Spleen (tissue), 11 donors: Measurements from ENCODE around the gene OR1S1. TPM values are rescaled to one million over a fixed set of nuclear protein-coding genes. Genes with fewer than 3 reads are reported as not detected.

Source experiments
- DNase-seq: peaks from one replicate; pipeline ENCODE4 v3.0.0-alpha.2; 2020
- H3K27ac ChIP-seq, 8 donors: fragments of 200-600 bp; sonication (generic) in 7 of 8; 1 replicate in 4 of 8; 2 replicates in 4 of 8; pipeline versions ENCODE4 v1.5.0 to v1.8.0; 2016 to 2021; ENCODE audit warnings: inconsistent platforms in 4 of 8, mild to moderate bottlenecking in 4 of 8, moderate library complexity in 1 of 8
- H3K27me3 ChIP-seq, 7 donors: fragments of 200-600 bp; sonication (generic) in 6 of 7; replicated peaks in 1 of 7; 1 replicate in 4 of 7; 2 replicates in 3 of 7; pipeline versions ENCODE4 v1.5.0 to v1.8.0; 2016 to 2021; ENCODE audit warnings: inconsistent platforms in 3 of 7, mild to moderate bottlenecking in 1 of 7
- H3K36me3 ChIP-seq, 6 donors: fragments of 200-600 bp; sonication (generic) in 5 of 6; 1 replicate in 4 of 6; 2 replicates in 2 of 6; pipeline versions ENCODE4 v1.5.0 to v1.8.0; 2016 to 2021; ENCODE audit warnings: inconsistent platforms in 2 of 6
- H3K4me1 ChIP-seq, 6 donors: fragments of 200-600 bp; sonication (generic) in 5 of 6; 1 replicate in 3 of 6; 2 replicates in 3 of 6; pipeline versions ENCODE4 v1.5.0 to v1.8.0; 2016 to 2021; ENCODE audit warnings: inconsistent platforms in 3 of 6
- H3K4me3 ChIP-seq, 8 donors: fragments of 200-600 bp; sonication (generic) in 7 of 8; 1 replicate in 4 of 8; 2 replicates in 4 of 8; pipeline versions ENCODE4 v1.5.0 to v1.8.0; 2016 to 2021; ENCODE audit warnings: inconsistent platforms in 4 of 8, mild to moderate bottlenecking in 4 of 8, moderate library complexity in 2 of 8
- H3K9me3 ChIP-seq, 8 donors: fragments of 200-600 bp; sonication (generic) in 7 of 8; 1 replicate in 4 of 8; 2 replicates in 4 of 8; pipeline versions ENCODE4 v1.5.0 to v1.8.0; 2016 to 2021; ENCODE audit warnings: inconsistent platforms in 4 of 8
- POLR2A ChIP-seq, 3 donors: fragments of 450-650 bp; IDR thresholded peaks; one replicate each; pipeline ENCODE4 v1.5.1; 2017; ENCODE audit warnings: antibody characterized with exemption in 3 of 3, mild to moderate bottlenecking in 1 of 3
- POLR2AphosphoS5 ChIP-seq, 3 donors: sonication (generic); formaldehyde crosslinking; IDR thresholded peaks; one replicate each; pipeline ENCODE4 v1.5.1; 2017; ENCODE audit warnings: antibody characterized with exemption in 3 of 3
- WGBS, 5 donors: extraction: QIAGEN DNeasy Blood & Tissue Kit in 3 of 5; methylation state at CpG; one replicate each; pipeline versions ENCODE4 v1.1.5 to v1.1.7; 2013 to 2018; 5-methylcytosine and 5-hydroxymethylcytosine counted together
- intact Hi-C: fragments of 100-400 bp; cut with DNase I; formaldehyde crosslinking; loops from one replicate; pipeline ENCODE4 v1.15.0; 2023; ENCODE audit warnings: low total_unique reads
- polyA plus RNA-seq, 3 donors: library from polyadenylated mRNA; stranded (reverse); fragments of 200-250 nt; gene quantifications; one replicate each; pipeline ENCODE4 v1.2.1, GENCODE V29; 2013
- total RNA-seq, 7 donors: library from RNA; depleted of rRNA in 3 of 7; stranded (reverse); fragments of >200 nt in 3 of 7; fragmentation: NEBNext Ultra II Directional in 4 of 7; extraction: Animal tissue kit (Norgen Biotek cat#: 25700) in 4 of 7; gene quantifications; one replicate each; pipeline versions ENCODE4 v1.1.0 to v1.2.1, GENCODE V29; 2016 to 2021
- TF ChIP-seq, protein P1 (sequence below), 11 experiments: fragments of 200-600 bp in 7 of 11; fragments of 450-650 bp in 4 of 11; sonication (generic) in 4 of 11; IDR thresholded peaks in 8 of 11; conservative IDR thresholded peaks in 3 of 11; 1 replicate in 7 of 11; 2 replicates in 4 of 11; pipeline versions ENCODE4 v1.4.0 to v1.8.0; 2016 to 2021; ENCODE audit warnings: antibody characterized with exemption in 11 of 11, inconsistent platforms in 4 of 11, mild to moderate bottlenecking in 1 of 11
- donor health status: healthy with polysubstance abuse.
- donor health status: DM: no; HTN: no; CAD: no; lungs with moderate emphysema.
- donor health status: DM: no; HTN: no; CAD: no.
- donor health status: Bipolar disorder and iron deficiency.
- donor health status: healthy.
- donor health status: DM: no; HTN: no; CAD: no.
- donor health status: DM: yes; HTN: yes; CAD: no.

OR1S1 gene
- total and polyA plus RNA-seq, 10 donors = not detected

DNA sequence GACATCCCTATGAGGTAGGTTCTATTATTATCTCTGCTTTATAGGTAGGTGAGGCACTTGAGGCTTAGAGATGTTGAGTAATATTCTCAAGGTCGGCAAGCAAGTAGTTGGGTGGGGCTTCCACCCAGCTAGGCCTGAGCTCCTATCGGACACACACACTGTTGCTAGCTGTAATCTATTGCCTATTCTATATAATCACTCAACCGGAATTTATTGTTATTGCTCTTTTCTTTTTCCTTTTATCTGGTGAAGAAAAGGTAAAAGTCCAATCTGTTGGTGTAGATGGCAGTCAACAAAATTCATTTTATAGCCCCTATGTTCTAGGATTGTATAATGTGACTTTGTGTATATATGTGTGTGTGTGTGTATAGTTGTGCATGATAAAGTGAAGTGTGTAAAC is 20.3 kb upstream of the OR1S1 start:
- intact Hi-C loops = no loop called here
- 74 to 83% (median 78%) methylated on average over 3 of the region's 3 CpGs for WGBS, 5 donors
- H3K27ac ChIP-seq = no peak overlapping the region
- no peak for DNase-seq
- no peaks in the 10 kb centered on the region for H3K27me3 ChIP-seq
- H3K36me3 ChIP-seq = no peaks in the 10 kb centered on the region
- TF ChIP-seq POLR2AphosphoS5 (IDR thresholded peaks at IDR 0.05) (no peak), POLR2A (IDR thresholded peaks at IDR 0.05) (no peak)
- TF ChIP-seq, protein P1, sequence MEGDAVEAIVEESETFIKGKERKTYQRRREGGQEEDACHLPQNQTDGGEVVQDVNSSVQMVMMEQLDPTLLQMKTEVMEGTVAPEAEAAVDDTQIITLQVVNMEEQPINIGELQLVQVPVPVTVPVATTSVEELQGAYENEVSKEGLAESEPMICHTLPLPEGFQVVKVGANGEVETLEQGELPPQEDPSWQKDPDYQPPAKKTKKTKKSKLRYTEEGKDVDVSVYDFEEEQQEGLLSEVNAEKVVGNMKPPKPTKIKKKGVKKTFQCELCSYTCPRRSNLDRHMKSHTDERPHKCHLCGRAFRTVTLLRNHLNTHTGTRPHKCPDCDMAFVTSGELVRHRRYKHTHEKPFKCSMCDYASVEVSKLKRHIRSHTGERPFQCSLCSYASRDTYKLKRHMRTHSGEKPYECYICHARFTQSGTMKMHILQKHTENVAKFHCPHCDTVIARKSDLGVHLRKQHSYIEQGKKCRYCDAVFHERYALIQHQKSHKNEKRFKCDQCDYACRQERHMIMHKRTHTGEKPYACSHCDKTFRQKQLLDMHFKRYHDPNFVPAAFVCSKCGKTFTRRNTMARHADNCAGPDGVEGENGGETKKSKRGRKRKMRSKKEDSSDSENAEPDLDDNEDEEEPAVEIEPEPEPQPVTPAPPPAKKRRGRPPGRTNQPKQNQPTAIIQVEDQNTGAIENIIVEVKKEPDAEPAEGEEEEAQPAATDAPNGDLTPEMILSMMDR (IDR thresholded peaks at IDR 0.05 in 8 of 11, conservative IDR thresholded peaks at IDR 0.05 in 3 of 11) = no peak
- H3K4me1 ChIP-seq = no peaks in the 10 kb centered on the region
- peaks cover 0 to 17% (median 8%) of the 10 kb centered on the region in 8 donors for H3K9me3 ChIP-seq
- no peak overlapping the region for H3K4me3 ChIP-seq

DNA sequence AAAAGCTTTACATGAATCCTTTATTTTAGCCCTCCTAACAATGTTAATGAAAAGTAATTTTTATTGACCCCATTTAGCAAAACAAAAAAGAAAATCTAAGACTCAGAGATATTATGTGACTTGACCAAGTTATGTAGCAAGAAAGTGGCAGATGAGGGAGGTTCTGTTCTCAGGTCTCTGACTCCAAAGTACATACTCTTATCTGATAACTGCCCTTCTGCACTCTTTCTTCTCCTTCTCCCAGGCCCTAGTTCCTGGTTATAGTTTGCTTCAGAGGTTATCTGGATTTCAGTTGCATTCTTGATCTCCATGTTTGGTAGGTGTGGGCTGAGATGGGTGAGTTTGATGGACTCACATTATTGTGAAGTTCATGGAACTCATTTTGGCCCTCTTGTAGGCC is 19.1 kb upstream of the OR1S1 start:
- TF ChIP-seq, protein P1 (IDR thresholded peaks at IDR 0.05 in 8 of 11, conservative IDR thresholded peaks at IDR 0.05 in 3 of 11) = no peak
- TF ChIP-seq POLR2AphosphoS5 (IDR thresholded peaks at IDR 0.05) (no peak), POLR2A (IDR thresholded peaks at IDR 0.05) (no peak)
- intact Hi-C loops = no loop called here
- no peaks in the 10 kb centered on the region for H3K36me3 ChIP-seq
- no peaks in the 10 kb centered on the region for H3K4me1 ChIP-seq
- no peaks in the 10 kb centered on the region for H3K27me3 ChIP-seq
- H3K27ac ChIP-seq = no peak overlapping the region
- H3K9me3 ChIP-seq = peaks cover 0 to 24% (median 17%) of the 10 kb centered on the region in 8 donors
- no peak overlapping the region for H3K4me3 ChIP-seq
- no peak for DNase-seq

DNA sequence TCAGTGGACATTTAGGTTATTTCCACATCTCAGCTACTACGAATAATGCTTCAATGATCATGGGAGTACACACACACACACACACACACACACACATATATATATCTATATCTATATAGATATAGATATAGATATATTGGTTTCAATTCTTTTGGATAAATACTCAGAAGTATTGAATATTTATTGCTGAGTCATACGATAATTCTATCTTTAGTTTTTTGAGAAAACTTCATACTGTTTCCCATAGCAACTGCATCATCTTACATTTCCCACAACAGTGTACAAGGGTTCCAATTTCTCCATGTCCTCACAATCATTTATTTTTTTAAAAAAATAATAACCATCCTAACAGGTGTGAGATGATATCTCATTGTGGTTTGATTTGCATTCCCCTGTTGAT is 16.6 kb upstream of the OR1S1 start:
- no peaks in the 10 kb centered on the region for H3K27me3 ChIP-seq
- no peak overlapping the region for H3K27ac ChIP-seq
- TF ChIP-seq POLR2A (IDR thresholded peaks at IDR 0.05) (no peak), POLR2AphosphoS5 (IDR thresholded peaks at IDR 0.05) (no peak)
- TF ChIP-seq, protein P1 (IDR thresholded peaks at IDR 0.05 in 8 of 11, conservative IDR thresholded peaks at IDR 0.05 in 3 of 11) = no peak
- no peaks in the 10 kb centered on the region for H3K36me3 ChIP-seq
- no peak for DNase-seq
- WGBS, 5 donors = 85 to 95% (median 89%) methylated on average over 2 of the region's 2 CpGs
- H3K9me3 ChIP-seq = peaks cover 0 to 26% (median 17%) of the 10 kb centered on the region in 8 donors
- intact Hi-C loops = no loop called here
- H3K4me3 ChIP-seq = no peak overlapping the region
- H3K4me1 ChIP-seq = no peaks in the 10 kb centered on the region

DNA sequence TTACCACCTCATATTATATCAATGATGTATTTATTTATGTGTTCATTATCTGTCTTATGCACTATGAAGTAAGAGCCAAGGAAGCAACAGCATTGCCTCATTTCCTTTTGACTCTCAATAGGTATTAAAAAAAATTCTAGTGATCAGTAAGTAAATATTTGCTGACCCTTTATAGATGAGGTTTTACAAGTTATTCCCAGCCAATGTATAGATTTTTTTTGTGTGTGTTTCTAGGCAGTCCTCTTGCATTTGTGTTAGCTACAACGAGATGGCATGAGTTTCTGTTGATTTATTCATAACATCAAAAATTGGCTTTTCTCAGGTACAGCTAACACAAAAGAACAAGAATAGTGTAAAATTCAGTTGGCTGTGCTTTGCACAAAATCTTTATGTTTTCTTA is 13.2 kb upstream of the OR1S1 start:
- Histone ChIP-seq H3K4me1 (no peaks in the 10 kb centered on the region), H3K36me3 (no peaks in the 10 kb centered on the region), H3K9me3 (peaks cover 0 to 26% (median 17%) of the 10 kb centered on the region in 8 donors), H3K4me3 (no peak overlapping the region), H3K27ac (no peak overlapping the region), H3K27me3 (no peaks in the 10 kb centered on the region)
- DNase-seq = no peak
- 48 to 83% (median 66%) methylated on average over 1 of the region's 1 CpG for WGBS, 5 donors
- intact Hi-C loops = no loop called here
- TF ChIP-seq, protein P1 (IDR thresholded peaks at IDR 0.05 in 8 of 11, conservative IDR thresholded peaks at IDR 0.05 in 3 of 11) = no peak
- no peak for TF ChIP-seq POLR2AphosphoS5 (IDR thresholded peaks at IDR 0.05)
- TF ChIP-seq POLR2A (IDR thresholded peaks at IDR 0.05) = no peak
